HG03558 (cell line): ENCODE measurements around the gene PIGB.
"Not testable (repeated sequence)": the region's sequence is repeated elsewhere in the genome, so short reads cannot be mapped to it uniquely, and the experiment has no call there.

Experiments used
- ATAC-seq: cut with Tn5 transposase; IDR thresholded peaks from one replicate; pipeline ENCODE4 v1.9.1; 2021; ENCODE audit warnings: moderate number of reproducible peaks; ENCODE audit not compliant: unreplicated experiment; ENCODE audit errors: extremely low read depth

Gene PIGB

DNA sequence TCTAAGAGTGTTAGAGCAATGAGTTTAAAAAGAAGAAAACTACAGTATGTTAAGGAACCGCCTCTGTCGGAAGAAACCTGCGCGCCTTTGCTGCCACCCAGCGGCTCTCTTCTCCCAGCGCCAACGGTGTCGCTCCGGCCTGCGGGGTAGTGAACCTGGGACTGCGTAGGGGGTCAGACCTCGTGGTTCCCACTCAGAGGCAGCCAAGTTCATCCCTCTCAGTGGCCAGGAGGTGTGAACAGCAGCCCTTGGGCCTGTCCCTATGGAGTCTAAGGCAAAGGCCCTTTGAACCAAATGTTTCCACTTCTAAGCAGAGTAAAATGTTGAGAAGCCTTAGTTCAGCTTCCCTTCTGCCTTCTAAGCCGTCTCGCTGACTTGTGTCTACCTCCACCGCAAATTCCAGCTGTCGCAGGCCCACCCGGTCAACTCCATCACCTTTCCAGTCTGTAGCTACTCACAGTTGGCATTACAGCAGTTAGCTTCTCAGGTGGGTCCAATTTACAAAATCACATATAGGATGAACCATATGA, 28.4 kb upstream of the PIGB start:
- peak; percentile 57 for ATAC-seq

DNA sequence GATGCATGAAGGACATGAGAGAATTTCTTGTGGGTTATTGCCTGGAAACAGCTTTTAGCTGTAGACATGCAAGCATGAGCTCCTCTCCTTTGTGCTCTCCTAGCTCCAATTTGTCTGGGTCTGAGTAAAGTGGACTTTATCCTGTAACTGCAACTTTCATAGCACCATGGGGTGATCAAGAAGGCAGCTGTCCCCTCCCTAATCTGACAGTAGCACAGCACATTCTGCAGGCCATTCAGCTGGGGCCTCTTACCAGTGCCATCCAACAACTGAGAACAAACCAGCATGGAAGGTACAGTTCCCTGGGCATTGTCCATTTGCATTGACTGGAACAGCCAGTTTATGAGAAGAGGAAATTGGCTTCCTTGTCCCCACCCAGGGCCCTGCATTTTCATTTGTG, 21.7 kb upstream of the PIGB start:
- ATAC-seq, result no peak

DNA sequence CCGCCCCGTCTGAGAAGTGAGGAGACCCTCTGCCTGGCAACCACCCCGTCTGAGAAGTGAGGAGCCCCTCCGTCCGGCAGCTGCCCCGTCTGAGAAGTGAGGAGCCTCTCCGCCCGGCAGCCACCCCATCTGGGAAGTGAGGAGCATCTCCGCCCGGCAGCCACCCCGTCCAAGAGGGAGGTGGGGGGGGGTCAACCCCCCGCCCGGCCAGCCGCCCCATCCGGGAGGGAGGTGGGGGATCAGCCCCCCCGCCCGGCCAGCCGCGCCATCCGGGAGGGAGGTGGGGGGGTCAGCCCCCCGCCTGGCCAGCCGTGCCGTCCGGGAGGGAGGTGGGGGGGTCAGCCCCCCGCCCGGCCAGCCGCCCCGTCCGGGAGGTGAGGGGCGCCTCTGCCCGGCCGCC, 16.2 kb upstream of the PIGB start:
- not testable (repeated sequence) for ATAC-seq

DNA sequence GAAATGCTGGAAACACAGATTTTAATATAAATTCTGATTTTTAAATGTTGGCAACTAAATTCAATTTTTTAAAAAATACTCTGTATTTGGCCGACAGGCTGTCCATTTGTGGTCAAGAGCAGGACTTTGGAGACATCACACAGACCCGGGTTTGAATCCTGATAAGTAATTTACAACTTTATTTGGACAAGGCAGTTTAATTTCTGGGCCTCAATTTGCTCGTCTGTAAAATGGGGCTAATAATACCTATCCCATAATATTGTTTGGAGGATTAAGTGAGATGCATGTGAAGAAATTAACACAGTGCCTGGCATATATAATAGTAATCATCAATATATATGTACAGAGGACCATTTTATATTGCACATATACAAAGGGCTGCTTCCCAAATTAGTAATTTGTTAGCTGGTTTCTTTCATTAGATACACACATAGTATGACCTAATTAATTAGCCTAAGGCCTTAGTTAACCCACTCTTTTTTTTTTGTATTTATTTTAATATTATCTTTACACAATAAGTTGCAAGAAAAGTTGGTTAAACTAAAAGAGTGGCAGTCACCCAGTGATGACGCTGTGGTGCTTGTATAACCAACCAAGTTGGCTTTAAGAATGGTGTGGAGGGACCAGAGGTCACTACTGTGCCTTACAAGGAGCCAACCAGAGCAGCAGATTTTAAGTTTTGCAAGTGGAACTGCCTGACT, 665 bp downstream of the PIGB start:
- peak; percentile 29 for ATAC-seq

DNA sequence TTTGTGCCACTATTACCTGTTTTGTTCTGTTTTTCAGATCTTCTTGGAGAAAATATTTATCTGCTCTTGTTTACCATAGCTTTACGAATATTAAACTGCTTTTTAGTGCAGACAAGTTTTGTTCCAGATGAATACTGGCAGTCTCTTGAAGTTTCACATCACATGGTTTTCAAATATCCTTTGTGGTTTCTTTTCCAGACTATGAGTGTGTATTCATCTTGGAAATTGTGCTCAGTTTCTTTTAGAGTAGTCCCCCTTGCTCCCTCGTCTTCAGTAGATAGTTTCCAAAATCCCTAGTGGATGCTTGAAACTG, 1.2 kb downstream of the PIGB start:
- no peak for ATAC-seq

DNA sequence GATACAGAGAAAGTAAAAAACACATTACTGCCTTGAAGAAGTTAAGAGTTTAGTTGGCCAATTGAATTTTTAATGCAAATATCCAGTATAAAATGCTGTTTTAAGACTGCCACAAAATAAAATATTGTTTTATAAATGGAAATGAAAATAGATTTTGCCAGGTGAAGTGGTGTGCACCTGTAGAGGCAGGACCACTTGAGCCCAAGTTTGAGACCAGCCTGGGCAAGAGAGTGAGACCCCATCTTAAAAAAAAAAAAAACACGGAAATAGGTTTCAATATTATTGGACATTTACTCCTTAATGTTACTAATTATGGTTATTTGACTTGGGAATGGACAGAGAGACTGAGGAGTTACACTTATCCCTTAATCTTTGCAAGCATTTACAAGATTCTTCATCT, 1.9 kb downstream of the PIGB start:
- no peak for ATAC-seq

DNA sequence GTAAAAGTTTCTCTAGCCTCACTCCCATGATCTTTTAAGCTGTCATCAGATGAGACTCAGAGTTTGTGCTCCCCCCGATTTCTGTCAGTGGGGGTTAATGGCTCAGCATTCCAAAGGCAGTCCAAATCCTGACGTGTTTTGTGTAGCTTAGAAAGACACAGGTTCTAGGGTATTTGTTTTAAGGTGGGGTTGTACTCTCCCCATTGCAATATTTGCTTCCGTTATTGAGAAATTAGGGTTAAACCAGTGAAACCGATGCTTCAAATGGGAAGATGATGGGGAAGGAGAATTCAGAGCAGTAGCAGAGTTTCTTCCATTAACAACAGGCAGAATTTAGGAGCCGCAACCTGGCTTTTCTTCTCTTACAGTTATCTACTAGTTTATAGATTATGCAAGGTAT, 3.4 kb downstream of the PIGB start:
- no peak for ATAC-seq

DNA sequence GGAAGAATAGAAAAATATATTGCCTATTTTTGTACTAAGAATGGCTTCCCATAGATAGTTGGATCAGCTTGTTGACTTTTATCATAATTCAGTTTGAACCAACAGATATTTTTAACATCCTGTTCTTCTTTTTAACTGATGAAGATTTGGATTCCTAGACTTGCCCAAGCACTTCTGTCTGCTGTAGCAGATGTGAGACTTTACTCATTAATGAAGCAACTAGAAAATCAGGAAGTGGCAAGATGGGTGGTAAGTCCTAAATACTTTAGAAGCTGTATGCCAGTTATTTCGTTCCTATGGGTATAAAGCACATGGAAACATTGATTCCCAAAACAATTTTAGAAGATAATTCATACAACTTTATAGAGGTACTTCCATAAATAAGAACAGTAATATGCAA, 8.4 kb downstream of the PIGB start:
- ATAC-seq, result no peak

DNA sequence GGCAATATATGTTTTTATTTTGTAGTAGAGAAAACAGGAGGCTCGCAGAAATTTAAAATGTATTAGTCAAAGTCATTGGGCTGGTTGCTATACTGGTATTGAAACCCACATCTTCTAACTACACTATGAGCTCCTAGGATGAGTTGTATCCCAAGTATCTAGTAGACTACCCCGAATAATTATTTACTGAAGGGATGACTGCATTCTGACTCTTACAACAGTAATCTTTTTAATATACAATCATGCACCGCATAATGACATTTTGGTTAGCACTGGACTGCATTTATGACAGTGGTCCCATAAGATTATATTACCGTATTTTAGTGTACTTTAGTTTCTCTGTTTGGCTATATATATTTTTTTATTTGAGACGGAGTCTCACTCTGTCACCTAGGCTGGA, 15.3 kb downstream of the PIGB start:
- ATAC-seq, result no peak

DNA sequence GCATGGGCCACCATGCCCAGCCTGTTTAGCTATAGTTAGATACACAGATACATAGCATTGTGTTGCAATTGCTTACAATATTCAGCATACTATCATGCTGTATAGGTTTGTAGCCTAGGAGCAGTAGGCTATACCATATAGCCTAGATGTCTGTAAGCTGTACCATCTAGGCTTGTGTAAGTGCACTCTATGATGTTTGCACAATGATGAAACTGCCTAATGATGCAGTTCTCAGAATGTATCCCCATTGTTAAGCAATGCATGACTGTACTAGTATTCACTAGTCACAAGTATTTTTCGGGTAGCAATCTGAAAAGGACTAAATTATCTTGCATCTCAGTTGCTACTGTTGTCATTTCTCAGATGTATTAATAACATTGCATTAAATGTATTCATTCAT, 16.0 kb downstream of the PIGB start:
- ATAC-seq, result no peak

DNA sequence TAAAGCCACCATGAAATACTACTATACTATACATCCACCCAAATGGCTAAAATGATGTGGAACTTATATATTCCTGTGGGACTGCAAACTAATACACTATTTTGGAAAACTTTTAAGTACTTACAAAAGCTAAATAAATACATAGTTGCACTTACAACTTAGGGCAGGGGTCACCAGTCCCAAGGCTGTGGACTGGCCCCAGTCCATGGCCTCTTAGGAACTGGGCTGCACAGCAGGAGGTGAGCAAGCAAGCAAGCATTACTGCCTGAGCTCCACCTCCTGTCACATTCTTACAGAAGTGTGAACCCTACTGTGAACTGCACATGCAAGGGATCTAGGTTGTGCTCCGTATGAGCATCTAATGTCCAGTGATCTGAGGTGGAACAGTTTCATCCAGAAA, 18.1 kb downstream of the PIGB start:
- no peak for ATAC-seq

DNA sequence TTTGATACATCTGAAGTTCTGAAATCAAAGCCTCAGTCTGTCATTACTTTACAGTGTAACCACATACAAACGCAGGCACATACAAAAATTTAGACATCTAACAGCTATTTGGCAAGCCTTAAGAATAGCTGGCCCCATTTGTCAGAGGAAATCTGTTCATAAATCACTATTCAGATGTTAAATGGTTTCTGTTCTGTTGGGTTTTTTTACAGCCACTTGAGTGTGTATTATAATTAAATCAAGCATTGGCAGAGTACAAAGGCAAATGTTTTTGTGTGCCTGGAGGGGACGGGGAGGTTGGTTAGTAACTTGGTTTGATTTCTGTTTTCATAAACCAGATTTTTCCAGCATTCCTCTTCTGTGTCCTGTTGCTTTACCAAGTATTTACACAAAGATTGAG, 24.1 kb downstream of the PIGB start:
- ATAC-seq, result no peak

DNA sequence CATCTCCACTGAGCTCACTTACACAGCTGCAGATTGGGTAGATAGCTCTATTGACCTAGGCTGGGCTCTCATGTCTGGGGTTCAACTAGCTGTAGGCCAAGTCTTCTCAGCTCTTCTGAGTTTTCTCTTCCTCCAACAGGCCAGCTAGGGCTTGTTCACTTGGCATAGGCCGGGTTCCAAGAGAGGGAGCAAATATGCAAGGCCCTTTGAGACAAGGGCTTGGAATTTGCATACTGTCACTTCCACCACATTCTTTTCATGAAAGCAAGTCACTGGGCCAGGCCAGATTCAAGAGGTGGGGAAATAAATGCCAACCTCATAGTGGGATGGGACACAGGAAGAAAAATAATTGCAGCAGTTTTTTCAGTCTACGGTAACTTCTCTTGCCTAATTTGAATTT, 25.2 kb downstream of the PIGB start:
- no peak for ATAC-seq

DNA sequence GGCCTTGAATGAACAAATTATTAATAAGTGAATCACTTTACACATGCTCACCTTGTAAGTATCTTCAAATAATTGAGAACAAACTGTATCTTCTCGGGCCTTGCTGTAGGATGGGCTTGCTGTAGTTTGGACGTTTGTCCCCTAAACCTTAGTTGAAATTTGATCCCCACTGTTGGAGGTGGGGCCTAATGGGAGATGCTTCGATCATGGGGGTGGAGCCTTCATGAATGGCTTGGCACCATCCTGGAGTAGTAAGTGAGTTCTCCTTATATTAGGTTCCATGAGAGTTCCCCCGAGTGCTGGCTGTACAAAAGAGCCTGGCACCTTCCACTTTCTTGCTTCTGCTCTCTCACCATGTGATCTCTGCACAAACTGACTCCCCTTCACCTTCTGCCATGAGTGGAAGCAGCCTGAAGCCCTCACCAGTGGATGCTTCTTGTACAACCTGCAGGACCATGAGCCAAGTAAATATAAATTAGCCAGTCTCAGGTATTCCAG, 29.3 kb downstream of the PIGB start:
- ATAC-seq, result no peak

DNA sequence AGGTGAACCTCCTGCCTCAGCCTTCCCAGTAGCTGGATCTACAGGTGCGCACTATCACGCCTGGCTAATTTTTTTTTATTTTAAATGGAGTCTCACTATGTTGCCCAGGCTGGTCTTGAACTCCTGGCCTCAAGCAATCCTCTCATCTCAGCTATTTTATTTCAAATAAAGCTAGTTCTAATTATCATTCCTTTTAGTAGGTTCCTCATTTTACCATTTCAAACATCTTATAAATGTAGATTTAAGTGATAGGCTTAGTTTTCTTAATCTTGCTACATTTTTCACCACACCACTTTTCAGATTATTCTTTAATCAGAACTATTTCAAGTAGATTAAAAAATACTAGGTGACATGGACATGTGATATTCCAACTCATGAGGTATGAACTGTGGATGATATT, 30.3 kb downstream of the PIGB start:
- no peak for ATAC-seq

DNA sequence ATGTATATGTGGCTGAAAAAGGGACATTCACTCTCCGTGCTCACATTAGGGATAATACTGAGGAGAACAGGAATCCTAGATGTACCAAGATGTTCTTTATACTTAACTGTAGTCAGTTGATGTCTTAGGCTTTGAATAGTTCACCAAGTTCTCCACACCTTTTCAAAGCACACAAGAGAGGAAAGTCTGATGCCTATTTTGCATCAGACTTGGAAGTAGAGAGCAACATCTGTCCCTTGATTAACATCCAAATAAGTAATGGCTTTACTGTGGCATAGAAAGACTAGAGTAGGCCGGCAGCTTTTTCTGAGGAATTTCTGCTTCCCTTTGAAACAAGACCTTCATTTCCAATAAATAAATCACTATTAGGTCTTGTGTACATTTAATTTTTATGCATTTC, 34.0 kb downstream of the PIGB start:
- ATAC-seq, result no peak

DNA sequence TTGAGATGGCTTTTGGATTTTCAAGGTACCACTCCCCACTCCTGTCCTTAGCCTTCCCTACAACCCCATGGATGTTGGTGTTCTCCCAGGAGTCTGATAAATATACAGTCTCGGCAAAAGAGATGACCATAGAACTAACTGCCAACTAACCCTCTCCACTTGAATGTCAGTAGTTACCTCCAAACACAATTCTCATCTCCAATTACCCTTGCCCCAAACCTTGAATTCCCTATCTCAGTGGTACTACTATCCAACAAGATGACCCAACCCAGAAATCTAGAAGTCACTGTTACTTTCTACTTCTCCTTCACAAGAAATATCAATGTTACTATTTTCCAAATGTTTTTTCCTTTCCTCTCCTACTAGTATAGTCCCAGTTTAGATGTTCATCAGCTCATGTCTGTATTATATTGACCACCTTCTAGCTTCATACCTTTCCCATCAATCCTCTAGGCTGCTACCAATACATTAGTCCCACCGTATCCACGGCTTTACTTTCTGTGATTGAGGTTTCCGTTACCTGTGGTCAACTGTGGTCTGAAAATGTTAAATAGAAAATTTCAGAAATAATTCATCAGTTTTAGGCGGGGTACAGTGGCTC, 38.1 kb downstream of the PIGB start:
- no peak for ATAC-seq

DNA sequence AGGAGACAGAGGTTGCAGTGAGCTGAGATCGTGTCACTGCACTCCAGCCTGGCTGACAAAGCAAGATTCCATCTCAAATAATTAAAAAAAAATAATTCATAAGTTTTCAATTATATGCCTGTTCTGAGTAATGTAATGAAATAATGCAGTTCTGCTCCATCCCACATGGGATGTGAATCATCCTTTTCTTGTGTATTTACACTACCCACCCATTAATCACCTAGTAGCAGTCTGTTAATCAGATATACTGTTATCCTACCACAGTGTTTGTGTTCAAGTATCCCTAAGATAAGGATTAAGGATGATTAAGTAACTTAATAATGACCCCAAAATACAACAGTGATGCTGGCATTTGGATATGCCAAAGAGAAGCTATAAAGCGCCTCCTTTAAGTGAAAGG, 38.8 kb downstream of the PIGB start:
- no peak for ATAC-seq

DNA sequence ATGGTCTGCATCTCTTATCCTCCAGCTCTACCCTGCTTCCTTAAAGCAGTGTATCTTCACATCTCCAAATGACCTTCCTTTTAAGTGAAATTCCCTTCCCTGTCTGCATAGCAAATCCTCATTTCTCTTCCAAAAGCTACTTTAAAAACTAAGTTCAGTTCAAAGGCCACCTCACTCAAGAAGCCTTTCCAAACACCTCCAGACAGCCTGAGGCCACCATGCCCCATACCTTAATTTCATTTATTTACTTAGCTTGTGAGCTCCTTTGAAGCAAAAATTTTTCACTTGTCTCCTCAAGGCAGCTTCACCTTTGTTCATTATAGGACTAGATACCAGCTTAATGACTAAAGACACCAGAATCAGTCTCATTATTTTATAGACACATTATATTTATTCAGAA, 39.4 kb downstream of the PIGB start:
- ATAC-seq, result no peak

DNA sequence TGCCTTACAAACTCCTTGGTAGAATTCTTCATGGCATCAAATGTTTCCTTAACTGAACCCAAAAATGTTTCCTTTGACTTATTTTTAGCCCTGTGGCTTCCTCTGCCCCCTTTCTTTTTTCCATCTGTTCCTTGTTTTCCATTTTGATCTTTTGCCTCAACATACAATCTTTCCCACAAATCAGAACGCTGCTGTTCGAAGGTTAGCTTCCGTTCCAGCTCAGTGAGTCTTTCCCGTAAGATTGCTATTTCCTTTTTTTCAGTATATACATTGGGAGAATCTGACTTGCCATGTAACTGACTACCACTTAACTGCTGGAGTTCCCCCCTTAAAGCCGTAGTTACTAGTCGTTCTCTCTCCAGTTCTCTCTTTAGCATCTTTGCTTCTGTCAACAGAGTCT, 41.2 kb downstream of the PIGB start:
- no peak for ATAC-seq

DNA sequence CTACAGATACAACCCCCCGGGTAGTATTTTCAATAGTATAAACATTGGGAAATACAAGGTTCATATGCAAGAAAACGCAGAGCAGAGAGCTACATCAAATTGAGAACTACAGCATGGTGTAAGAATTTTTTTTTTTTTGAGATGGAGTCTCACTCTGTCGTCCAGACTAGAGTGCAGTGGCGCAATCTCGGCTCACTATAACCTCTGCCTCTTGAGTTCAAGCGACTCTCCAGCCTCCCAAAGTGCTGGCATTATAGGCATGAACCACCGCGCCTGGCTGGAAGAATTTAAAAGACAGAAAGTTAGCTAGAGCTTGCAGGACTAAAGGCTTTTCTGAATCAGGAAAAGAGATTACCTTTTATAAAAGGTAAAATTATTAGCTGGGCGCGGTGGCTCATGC, 42.0 kb downstream of the PIGB start:
- no peak for ATAC-seq

DNA sequence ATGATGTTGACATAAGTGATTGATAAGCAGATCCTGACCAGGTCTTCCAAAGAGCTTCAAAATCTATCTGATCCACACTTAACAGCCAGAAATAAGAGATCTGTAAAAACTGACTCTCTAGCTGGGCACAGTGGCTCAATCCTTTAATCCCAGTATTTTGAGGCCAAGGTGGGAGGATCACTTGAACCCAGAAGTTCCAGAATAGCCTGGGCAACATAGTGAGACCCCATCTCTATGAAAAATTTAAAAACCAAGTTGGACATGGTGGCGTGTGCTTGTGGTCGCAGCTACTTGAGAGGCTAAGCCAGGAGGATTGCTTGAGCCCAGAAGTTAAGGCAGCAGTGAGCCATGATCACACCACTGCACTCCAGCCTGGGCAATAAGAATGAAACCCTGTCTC, 43.6 kb downstream of the PIGB start:
- no peak for ATAC-seq
